T follicular helper cell (primary cell): Measurements from ENCODE around the gene TNRC6C.
A peak's percentile ranks its signal among the peaks of the same experiment; 100 is the strongest.
"Not testable (repeated sequence)": the region's sequence is repeated elsewhere in the genome, so short reads cannot be mapped to it uniquely, and the experiment has no call there.

Source experiments
- DNase-seq: peaks from one replicate; pipeline ENCODE4 v3.0.0-alpha.2; 2020; ENCODE audit warnings: low read depth

The TNRC6C gene

DNA sequence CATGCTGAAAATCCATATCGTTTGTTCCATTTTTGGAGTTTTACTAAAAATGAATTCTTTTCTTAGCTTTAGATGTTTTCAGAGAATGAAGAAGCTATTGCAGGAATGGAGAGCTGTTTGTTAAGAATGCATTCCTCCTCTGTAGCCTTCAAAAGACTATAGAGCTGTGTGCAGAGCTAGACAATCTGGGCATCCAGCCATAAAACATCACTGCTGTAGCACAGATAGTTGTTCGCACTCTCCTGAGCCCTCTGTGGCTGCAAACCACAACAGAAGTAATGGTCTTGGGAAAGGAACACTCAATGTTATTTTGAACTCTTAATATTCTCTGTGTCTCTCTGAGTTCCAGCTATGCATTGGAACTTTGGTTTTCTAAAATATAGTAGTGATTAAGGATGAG is 4.9 kb downstream of the TNRC6C start:
- DNase-seq = peak; percentile 50

DNA sequence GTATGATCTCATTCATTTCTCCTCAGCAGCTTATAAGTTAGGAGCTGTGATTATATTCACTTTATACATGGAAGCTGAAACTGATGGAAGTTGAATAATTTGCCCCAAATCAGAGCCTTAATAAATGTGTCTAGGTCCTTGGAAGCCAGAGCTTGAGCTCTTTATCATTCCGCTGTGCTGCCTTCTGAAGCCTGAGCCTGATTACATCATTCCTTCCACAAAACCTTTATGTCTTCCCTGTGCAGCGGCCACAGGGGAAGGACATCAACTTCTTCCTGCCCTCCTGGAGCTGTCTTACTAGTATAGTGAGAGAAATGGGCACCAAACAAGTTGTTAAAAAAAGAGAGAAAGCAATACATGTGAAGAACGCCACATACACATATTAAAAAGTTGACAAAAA is 6.8 kb downstream of the TNRC6C start:
- no peak for DNase-seq

DNA sequence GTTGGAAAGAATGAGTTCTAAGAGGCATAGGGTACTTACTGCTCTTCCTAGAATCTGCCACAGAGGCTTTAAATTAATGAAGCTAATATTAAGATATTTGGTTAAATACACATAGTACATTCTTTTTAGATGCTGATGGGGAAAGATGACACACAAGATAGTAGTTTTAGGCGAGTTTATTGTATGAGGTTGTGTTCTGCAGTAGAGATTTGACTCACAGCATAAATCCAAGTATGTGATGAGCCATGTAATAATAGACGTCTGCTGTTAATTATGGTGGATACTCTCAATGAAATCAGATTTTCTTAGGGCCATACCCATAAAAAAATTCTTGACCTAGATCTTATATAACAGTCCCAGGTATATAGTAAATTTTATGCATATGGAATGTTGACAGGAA is 8.0 kb downstream of the TNRC6C start:
- DNase-seq = no peak

DNA sequence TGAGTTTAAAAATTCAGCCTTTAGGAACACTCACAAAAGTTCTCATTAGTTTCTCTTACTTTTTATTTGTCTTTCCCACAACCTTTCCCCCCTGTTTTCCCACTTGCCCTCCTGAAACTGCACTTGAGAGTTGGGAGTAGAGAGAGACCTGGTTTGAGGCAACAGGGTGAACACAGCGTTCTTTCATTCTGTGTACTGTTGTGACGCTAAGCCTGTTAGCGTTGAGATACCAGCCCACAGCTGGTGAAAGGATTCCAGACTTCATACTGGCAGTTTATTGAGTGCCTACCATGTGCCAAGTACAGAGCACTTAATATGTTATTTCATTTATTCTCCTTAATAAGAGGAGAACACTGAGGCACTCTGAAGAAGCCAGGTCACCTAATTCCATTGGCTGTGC is 10.3 kb downstream of the TNRC6C start:
- DNase-seq = no peak

DNA sequence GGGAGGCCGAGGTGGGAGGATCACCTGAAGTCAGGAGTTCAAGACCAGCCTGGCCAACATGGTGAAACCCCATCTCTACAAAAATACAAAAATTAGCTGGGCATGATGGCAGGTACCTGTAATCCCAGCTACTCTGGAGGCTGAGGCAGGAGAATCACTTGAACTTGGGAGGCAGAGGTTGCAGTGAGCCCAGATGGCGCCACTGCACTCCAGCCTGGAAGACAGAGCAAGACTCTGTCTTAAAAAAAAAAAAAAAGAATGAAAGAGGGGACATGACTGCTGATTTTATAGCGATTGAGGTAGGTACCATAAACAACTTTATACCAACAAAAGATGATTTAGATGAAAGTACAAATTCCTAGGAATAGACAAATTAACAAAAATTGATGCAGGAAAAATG is 13.8 kb downstream of the TNRC6C start:
- DNase-seq = not testable (repeated sequence)

DNA sequence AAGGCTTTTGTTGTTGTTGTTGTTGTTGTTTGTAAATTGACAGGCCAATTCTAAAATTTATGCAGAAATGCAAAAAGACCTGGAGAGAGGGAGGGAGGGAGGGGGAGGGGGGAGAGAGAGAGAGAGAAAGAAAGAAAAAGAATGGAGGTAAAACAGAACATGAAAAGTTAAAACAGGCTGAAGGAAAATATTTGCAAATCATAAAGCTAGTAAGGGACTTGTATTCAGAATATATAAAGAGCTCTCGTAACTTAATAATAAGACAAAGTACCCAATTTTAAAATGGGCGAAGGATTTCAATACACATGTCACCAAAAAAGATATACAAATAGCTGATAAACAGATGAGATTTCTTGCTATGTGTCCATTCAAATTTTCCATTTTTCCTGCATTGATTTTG is 15.4 kb downstream of the TNRC6C start:
- DNase-seq = no peak

DNA sequence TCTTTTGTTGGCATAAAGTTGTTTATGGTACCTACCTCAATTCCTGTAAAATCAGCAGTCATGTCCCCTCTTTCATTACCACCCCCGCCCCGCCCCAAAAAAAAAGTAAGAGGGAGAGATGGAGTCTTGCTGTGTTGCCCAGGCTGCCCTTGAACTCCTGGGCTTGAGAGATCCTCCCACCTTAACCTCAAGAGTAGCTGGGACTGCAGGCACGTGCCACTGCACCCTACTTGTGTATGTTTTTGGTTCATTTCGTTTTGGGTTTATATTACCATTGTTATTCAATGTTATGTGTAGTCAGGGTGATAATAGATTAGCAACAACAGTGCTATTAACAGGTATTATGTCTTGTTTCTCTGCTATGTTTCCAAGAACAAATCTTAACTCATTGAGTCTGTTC is 15.9 kb downstream of the TNRC6C start:
- DNase-seq = no peak

DNA sequence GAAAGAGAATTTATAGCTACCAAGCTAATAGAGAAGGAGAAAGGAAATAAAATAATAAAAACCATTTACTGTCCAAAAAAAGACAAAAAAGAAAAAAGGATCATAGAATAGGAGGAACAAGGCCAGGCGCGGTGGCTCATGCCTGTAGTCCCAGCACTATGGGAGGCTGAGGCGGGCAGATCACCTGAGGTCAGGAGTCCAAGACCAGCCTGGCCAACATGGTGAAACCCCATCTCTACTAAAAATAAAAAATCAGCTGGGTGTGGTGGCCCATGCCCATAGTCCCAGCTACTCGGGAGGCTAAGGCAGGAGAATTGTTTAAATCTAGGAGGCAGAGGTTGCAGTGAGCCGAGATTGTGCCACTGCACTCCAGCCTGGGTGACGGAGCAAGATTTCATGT is 23.9 kb downstream of the TNRC6C start:
- not testable (repeated sequence) for DNase-seq

DNA sequence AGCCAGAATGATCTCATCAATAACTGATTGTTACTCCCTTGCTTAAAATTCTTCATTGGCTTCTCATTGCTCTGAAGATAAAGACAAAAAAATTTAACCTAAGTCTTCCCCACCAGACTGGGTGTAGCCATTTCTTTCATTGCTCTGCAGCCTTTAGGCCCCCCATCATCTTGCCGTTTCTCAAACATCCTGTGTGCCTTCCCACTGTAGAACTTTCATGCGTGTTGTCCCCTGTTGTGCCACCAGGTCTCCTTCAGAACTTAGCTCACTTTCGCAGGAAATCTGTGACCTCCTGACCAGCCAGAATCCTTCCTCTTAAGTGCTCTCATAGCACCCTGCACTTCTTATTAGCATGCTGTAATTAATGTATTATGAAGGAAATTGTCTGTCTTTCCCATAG is 31.8 kb downstream of the TNRC6C start:
- no peak for DNase-seq

DNA sequence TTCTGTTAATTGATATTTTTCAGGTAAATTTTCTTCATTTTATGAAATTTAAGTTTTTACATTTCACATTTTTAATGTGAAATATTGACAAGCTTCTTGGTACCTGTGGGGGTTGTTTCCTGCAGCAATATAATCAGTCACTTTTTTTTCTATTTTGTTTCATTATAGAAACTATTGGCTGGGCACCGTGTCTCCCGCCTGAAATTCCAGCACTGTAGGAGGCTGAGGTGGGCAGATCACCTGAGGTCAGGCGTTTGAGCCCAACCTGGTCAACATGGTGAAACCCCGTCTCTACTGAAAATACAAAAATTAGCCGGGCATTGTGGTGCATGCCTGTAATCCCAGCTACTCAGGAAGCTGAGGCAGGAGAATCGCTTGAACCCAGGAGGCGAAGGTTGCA is 35.2 kb downstream of the TNRC6C start:
- not testable (repeated sequence) for DNase-seq

DNA sequence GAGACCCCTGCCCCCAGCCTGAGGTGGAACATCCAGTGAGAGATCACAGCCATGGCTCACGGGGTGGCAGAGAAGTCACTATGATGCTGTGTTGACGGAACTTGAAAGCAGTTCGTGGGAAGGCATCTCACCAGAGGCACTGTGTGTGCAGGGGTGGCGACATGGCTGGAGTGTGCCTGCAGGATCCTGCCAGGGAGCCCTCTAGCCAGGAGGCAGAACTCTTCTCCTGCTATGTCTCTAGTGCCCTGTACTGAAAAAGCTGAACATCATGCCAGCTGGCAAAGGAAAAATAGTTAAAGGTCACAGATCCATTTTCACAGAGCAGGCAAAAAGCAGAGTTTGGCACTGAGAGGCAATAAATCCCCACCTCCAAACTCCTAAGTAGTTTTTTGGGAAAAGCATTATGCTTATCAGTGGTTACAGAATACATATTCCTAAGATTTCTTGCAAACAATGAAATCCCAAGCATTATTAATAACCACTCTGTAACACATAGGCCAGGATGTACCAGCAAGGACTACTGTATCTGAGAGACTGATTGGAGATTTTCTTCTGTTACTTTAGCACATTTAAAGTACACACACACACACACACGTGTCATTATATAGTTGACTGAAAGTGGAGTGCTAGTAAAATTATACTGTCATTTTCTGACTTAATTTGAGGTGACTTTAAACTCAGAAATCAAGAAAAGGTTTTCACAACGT is 36.8 kb downstream of the TNRC6C start:
- DNase-seq = no peak

DNA sequence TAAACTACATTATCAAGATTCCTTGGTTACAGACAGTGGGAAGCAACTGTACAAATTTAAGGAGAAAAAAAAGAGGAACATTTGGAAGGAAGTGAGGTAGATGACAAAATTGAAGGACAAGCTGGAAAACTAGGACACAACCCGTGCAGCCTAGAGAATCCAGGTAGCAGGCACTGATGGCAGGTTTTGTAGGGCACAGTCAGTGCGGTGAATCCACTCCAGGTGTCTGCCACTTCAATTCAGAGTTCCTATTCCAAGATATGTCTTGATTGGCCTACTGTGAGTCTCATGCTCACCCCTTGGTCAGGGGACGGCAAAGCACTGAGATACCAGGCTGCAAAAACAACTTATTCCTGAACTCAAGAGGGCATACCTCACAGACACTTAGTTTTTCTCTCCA is 37.8 kb downstream of the TNRC6C start:
- DNase-seq = no peak

DNA sequence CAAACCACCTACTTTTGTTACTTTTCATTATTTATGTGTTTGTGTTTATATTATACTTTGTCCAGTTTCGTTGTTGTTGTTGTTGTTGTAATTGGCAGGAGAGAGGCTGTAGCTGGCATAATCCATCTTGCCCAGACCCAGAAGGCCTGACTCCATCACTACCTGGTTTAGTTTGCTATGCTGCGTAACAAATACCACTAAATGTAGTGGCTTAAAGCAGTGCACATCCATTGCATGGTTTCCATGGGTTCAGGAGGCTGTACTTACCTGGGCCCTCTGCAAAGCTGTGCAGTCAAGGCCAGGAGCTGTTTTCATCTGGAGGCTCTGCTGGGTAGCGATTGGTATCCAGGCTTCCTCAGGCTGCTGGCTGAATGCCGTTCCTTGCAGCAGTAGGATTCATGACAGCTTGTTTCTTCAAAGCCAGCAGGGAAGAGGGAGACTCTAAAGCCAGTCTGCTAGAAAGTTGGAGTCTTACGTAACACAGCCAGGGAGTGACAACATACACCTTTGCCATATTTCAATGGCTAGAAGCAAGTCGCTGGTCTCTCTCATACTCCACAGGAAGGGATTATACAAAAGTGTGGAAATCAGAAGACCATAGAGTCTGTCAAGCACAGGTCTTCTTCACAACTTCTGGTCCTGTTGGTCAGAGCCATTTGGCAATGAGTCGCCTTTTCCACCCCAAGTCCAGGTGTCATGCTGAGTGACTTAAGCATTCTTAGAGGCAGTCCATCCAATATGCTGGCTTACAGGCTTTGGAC is 41.1 kb downstream of the TNRC6C start:
- DNase-seq = no peak

DNA sequence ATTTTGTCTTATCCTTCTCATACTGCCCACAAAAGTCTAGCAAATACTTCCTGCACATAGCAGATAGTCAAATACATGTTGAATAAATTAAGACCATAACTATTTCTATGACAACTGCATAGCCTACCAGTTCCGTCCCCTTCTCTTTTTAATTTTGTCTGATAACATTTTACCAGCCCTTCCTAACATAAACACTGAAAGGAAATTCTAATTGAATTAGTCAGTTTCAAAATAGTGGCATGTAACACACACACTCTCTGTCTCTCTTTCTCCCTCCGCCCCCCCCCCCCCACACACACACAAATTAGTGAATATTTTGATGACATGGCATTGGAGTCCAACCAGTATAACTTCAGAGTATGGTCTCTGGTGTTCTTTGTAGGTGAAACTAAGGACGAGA is 41.8 kb downstream of the TNRC6C start:
- no peak for DNase-seq

DNA sequence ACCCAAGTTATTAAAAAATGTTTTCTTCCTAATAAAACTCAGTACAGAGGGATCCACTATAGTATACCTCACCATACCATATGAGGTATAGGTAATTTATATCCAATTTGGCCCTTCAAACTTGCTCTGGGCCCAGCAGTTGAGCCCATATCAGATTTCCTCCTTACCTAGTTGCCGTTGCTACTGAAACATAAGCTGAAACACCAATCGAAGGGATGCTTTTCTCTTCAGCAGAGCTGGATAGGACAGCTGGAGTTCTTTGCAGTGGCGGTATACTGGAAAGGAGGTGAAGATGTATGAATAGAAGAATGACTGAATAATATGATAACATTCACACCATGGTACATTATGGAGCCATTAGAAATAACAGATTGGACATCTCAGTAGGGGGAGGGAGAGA is 42.7 kb downstream of the TNRC6C start:
- DNase-seq = no peak

DNA sequence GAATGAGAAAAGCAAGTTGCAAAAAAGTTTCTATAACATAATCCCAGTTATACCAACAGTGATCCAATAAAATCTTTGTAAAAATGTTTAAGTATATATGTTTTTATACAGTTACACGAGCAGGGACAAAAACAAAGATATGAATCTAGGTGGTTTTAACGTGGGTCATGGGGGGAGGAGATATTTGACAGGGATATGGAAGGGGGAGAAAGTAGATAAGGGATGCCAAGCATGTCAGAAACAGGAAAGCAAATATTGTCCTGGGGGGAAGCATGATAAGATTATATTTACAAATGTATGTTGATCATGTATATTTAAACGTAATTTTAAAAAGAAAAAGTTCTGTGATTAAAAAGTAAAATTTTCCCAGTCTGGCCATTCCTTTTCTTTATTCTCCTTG is 43.1 kb downstream of the TNRC6C start:
- DNase-seq = no peak

DNA sequence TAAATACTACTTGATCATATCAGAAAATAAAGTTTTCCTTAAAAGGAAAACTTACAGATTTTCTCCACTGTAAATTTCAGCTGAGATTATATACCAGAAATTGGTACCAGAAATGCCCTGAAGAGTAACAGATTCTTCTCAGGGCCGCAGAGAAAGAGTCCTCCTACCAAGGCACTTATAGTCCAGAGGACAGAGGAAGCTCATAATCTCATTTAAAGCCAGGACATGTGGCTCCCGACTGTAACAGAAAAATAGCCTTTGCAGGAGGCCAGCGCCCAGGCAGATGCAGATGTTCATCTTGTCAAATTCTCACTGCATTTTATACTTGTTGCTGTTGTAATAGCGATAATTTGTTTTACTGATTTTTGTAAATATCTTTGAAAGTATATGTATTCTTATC is 43.7 kb downstream of the TNRC6C start:
- no peak for DNase-seq

DNA sequence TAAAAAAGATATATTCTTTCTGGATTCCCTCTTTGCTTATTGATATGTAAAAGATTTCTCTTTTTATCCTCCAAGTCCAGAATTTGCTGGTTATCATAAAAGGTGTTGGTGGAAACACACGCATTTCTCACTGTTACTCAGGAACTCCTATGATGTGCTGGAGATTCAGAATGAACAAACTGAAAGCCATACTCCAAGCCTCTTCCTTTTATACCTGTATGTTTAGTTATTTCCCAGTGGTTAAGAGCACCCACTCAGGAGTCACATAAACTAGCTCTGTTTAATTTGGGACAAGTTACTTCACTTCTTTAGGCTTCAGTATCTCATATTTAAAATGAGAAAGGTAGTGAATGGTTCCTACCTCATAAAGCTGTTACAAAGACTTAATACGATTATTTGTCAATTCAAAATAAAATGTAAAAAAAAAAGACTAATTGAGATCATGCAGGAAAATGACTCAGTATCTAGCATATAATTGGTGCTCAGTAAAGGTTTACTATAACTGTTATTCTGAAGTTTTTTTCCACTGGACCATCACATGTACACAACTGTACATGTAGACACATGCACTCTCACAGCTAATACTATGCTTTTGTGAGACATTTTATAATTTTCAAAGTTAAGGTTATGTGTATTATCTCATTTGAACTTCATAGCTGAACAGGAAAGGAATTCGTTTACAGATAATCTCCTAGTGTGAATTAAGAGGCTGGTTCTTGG is 47.1 kb downstream of the TNRC6C start:
- no peak for DNase-seq

DNA sequence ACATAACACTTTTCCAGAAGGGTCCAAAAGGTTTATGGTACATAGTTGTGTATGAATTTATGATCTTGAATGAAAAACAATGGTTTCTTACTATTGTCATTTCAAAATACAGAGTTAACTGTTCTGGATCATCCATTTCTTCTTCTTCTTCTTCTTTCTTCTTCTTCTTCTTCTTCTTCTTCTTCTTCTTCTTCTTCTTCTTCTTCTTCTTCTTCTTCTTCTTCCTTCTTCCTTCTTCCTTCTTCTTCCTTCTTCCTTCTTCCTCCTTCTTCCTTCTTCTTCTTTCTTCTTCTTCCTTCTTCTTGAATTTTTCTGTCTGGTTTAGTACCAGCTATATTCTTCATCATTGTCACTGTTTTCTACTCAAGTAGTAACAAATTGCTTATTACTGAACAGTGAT is 47.8 kb downstream of the TNRC6C start:
- DNase-seq = no peak

DNA sequence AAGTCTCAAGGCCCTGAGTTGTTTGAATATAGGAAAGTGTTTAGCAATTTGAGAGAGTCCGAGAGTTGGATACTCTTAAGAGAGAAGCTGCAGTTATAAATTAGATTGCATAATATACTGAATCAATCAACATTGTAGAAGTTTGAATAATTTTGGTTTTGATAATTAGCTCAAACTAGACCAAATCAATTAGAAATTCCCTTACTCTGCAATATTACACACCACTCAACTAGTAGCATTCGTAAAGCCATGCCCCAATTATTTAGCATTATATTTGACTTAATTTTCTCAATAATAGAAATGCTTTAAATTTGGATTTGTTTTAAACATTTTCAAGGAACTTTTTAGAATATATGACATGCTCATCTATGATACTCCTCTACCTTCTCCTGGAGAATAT is 49.1 kb downstream of the TNRC6C start:
- no peak for DNase-seq

DNA sequence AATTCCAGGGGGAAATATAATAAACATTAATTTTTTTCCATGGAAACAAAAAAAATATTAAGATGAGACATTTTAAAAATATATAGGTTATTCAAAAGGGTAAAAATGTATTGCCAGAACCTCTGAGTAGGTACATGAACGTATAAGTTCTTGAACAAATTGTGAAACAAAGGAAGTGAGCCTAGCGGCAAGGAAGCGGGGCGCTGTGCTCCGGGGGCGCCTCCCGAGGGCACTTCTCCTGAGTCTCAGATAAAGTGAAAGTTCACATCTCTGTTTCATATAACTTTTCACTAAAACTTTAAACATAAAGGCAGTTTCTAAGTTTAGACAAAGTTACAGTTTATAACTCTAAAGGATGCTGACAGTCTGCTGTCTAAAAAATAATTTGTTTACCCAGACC is 52.3 kb downstream of the TNRC6C start:
- no peak for DNase-seq

DNA sequence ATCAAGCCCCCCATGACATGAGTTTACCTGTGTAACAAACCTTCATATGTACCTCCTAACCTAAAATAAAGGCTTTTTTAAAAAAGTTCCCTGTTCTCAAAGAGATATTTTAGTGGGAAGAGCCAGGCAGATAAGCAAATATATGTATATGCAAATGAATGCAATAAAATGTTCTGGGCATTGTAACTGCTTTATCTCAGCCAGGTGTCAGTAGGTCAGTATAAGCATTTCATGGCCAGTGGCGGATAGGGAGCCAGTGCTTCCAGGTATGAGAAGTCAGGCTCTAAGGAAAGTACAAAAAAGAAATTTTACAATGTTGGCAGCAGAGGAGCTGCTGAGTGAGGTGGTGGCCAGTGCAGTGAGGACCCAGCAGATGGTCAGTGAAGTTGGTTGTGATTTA is 53.9 kb downstream of the TNRC6C start:
- DNase-seq = no peak
